Body of pancreas (tissue), 4 donors: ENCODE measurements around the gene SEC23IP. TPM values are rescaled to one million over a fixed set of nuclear protein-coding genes. Genes with fewer than 3 reads are reported as not detected.

Experiments
- ATAC-seq: fragments of 150-250 bp; one replicate; pipeline ENCODE4 v1.9.1; 2016
- DNase-seq, 4 donors: peaks; one replicate each; pipeline ENCODE4 v3.0.0-alpha.2; 2019
- H3K27ac ChIP-seq, 4 donors: fragments of 200-600 bp; sonication (generic); 1 replicate in 3 of 4; 2 replicates in 1 of 4; pipeline versions ENCODE4 v1.5.1 to v1.6.1; 2016 to 2019; ENCODE audit warnings: mild to moderate bottlenecking in 1 of 4, mixed read lengths in 1 of 4, moderate library complexity in 1 of 4
- H3K27me3 ChIP-seq, 2 donors: fragments of 200-600 bp; sonication (generic); one replicate each; pipeline ENCODE4 v1.6.0; 2016; ENCODE audit warnings: mild to moderate bottlenecking in 1 of 2
- H3K36me3 ChIP-seq, 2 donors: fragments of 200-600 bp; sonication (generic); replicated peaks in 1 of 2; 2 replicates each; pipeline ENCODE4 v1.5.1; 2016; ENCODE audit warnings: low read depth in 2 of 2; ENCODE audit not compliant: insufficient read depth in 1 of 2
- H3K4me1 ChIP-seq: fragments of 200-600 bp; sonication (generic); one replicate; pipeline ENCODE4 v1.6.0; 2016
- H3K4me3 ChIP-seq, 2 donors: fragments of 200-600 bp; sonication (generic); 1 replicate in 1 of 2; 2 replicates in 1 of 2; pipeline ENCODE4 v1.5.1; 2016 to 2019
- H3K9me3 ChIP-seq, 3 donors: fragments of 200-600 bp; sonication (generic); 1 replicate in 2 of 3; 2 replicates in 1 of 3; pipeline ENCODE4 v1.5.1; 2016
- POLR2A ChIP-seq, 3 donors: fragments of 450-650 bp; IDR thresholded peaks; one replicate each; pipeline ENCODE4 v1.6.1; 2016; ENCODE audit warnings: antibody characterized with exemption in 3 of 3, mild to moderate bottlenecking in 2 of 3
- WGBS, 2 donors: methylation state at CpG; one replicate each; pipeline ENCODE4 v1.1.5; 2017; 5-methylcytosine and 5-hydroxymethylcytosine counted together
- intact Hi-C: fragments of 100-400 bp; cut with DNase I; formaldehyde crosslinking; loops from one replicate; pipeline ENCODE4 v1.15.1; 2023
- total RNA-seq, 2 donors: library from RNA; depleted of rRNA; stranded (reverse); fragments of >200 nt; gene quantifications; one replicate each; pipeline ENCODE4 v1.1.0, GENCODE V29; 2016
- TF ChIP-seq, protein P1 (sequence below), 7 experiments: fragments of 450-650 bp in 4 of 7; fragments of 200-600 bp in 3 of 7; sonication (generic) in 3 of 7; IDR thresholded peaks; one replicate each; pipeline ENCODE4 v1.5.1; 2016 to 2019; ENCODE audit warnings: antibody characterized with exemption in 7 of 7

Gene SEC23IP
- total RNA-seq, 2 donors from 2014 or later: 10.1 to 24.1 TPM

DNA sequence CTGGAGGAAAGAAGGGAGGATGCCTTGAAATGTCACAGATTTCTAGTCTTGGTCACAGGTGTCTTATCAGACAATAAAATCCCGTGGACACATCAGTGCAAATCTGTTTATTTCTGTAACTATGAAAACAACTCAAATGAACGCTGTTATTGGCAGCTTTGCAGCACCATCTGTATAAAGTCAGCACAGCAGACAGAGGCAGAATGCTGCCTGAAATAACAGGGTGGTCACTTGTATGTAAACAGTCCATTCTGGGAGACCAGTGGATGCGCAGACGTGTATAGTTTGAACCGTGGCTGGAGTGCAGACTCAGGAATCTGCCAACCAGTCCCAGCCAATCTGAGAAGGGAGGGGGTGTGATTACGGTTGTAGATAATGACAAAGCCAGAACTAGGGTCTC, 54.8 kb downstream of the SEC23IP start:
- Histone ChIP-seq H3K4me3 (no peak overlapping the region), H3K27me3 (no peaks in the 10 kb centered on the region), H3K27ac (no peak overlapping the region), H3K36me3 (peaks cover 0 to 8% of the 10 kb centered on the region in 2 donors), H3K9me3 (no peaks in the 10 kb centered on the region), H3K4me1 (no peaks in the 10 kb centered on the region)
- ATAC-seq (no peak), DNase-seq (no peak)
- intact Hi-C loops: no loop called here
- 66 to 72% methylated on average over 6 of the region's 6 CpGs for WGBS, 2 donors
- TF ChIP-seq, protein P1, sequence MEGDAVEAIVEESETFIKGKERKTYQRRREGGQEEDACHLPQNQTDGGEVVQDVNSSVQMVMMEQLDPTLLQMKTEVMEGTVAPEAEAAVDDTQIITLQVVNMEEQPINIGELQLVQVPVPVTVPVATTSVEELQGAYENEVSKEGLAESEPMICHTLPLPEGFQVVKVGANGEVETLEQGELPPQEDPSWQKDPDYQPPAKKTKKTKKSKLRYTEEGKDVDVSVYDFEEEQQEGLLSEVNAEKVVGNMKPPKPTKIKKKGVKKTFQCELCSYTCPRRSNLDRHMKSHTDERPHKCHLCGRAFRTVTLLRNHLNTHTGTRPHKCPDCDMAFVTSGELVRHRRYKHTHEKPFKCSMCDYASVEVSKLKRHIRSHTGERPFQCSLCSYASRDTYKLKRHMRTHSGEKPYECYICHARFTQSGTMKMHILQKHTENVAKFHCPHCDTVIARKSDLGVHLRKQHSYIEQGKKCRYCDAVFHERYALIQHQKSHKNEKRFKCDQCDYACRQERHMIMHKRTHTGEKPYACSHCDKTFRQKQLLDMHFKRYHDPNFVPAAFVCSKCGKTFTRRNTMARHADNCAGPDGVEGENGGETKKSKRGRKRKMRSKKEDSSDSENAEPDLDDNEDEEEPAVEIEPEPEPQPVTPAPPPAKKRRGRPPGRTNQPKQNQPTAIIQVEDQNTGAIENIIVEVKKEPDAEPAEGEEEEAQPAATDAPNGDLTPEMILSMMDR (IDR thresholded peaks at IDR 0.05): no peak
- no peak for TF ChIP-seq POLR2A (IDR thresholded peaks at IDR 0.05)

DNA sequence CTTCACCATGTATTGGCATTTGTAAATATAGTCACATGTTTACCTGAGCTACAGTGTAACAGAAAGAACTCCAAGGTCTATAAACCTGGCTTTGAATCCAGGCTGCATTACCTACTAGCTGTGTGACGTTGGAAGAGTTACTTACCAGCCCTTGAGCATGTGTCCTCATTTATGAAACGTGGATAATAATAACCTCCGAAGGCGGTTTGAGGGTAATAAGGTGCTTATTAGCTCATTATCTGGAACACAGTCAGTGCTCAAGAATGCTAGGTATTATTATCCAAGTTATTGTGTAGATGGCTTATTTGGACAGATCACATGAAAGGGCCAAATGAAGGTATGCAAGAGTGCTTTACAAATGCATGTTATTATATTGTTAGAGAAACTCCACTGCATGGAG, 64.9 kb downstream of the SEC23IP start:
- intact Hi-C loops: no loop called here

DNA sequence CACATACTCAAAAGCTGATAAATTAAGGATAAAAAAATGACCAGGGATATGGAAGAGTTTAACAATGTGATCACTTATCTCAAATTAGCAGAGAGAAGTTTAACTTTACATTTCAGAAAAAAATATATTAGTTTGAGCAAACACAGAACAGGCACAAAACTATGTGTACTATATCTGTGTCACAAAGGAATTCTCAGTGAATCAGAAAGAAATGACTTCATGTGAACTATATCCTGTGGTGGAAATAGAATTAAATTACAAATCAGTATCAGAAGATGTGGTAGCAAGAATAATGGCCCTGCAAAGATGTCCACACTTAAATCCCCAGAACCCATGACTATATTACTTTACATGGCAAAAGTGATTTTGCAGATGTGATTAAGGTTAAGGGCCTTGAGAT, 70.3 kb downstream of the SEC23IP start:
- DNase-seq (no peak), ATAC-seq (no peak)
- intact Hi-C loops: no loop called here
- Histone ChIP-seq H3K4me3 (no peak overlapping the region), H3K9me3 (peaks cover 0 to 8% (median 0%) of the 10 kb centered on the region in 3 donors), H3K4me1 (no peaks in the 10 kb centered on the region), H3K27ac (no peak overlapping the region), H3K27me3 (no peaks in the 10 kb centered on the region), H3K36me3 (no peaks in the 10 kb centered on the region)
- TF ChIP-seq, protein P1 (IDR thresholded peaks at IDR 0.05): no peak

More for the DNA sequence above, 64.9 kb downstream of the SEC23IP start:
- H3K9me3 ChIP-seq: no peaks in the 10 kb centered on the region
- no peaks in the 10 kb centered on the region for H3K4me1 ChIP-seq
- H3K27me3 ChIP-seq: no peaks in the 10 kb centered on the region
- ATAC-seq (no peak), DNase-seq (no peak)
- H3K4me3 ChIP-seq: no peak overlapping the region
- WGBS, 2 donors: 70% methylated on average over 4 of the region's 4 CpGs
- no peaks in the 10 kb centered on the region for H3K36me3 ChIP-seq
- TF ChIP-seq, protein P1 (IDR thresholded peaks at IDR 0.05): no peak
- TF ChIP-seq POLR2A (IDR thresholded peaks at IDR 0.05): no peak
- H3K27ac ChIP-seq: no peak overlapping the region

- WGBS, 2 donors: 22 to 72% methylated on average over 1 of the region's 1 CpG
- H3K27ac ChIP-seq: no peak overlapping the region
- H3K36me3 ChIP-seq: no peaks in the 10 kb centered on the region
- H3K27me3 ChIP-seq: no peaks in the 10 kb centered on the region
- intact Hi-C loops: no loop called here
- peaks cover 0 to 8% (median 0%) of the 10 kb centered on the region in 3 donors for H3K9me3 ChIP-seq
- H3K4me3 ChIP-seq: no peak overlapping the region
- DNase-seq (no peak), ATAC-seq (no peak)
- no peaks in the 10 kb centered on the region for H3K4me1 ChIP-seq
- no peak for TF ChIP-seq POLR2A (IDR thresholded peaks at IDR 0.05)
- TF ChIP-seq, protein P1 (IDR thresholded peaks at IDR 0.05): no peak
Measured at GRCh38 chr10:119967066-119967465, 74.5 kb downstream of the SEC23IP start.

DNA sequence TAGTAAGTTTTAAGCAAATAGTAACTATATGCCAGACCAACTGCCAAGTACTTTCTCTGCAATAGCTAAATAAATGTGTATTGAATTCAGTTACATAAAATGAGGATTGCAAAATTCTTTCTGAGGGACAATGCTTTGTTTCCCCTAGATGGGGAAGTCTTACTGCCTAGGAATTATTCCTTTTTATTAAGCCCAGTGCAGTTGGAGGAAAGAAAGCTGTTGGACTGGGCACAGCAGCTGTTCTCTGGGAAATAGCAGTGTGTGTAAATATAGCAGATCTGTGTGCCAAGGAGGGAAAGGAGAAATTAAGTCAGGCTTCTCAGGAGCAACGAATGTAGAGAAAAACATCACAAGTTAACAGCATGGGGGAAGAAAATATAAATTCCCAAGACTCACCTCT, 77.1 kb downstream of the SEC23IP start:
- H3K4me3 ChIP-seq: no peak overlapping the region
- H3K27me3 ChIP-seq: no peaks in the 10 kb centered on the region
- ATAC-seq (no peak), DNase-seq (no peak)
- intact Hi-C loops: no loop called here
- H3K9me3 ChIP-seq: peaks cover 0 to 8% (median 0%) of the 10 kb centered on the region in 3 donors
- no peaks in the 10 kb centered on the region for H3K36me3 ChIP-seq
- no peak overlapping the region for H3K27ac ChIP-seq
- no peak for TF ChIP-seq POLR2A (IDR thresholded peaks at IDR 0.05)
- TF ChIP-seq, protein P1 (IDR thresholded peaks at IDR 0.05): no peak
- no peaks in the 10 kb centered on the region for H3K4me1 ChIP-seq
- WGBS, 2 donors: 18 to 21% methylated on average over 1 of the region's 1 CpG
